SHP77 treated with DMSO at 0.1 percent for 48 hours (cell line): Measurements from ENCODE around the gene GH2.
"Not testable (repeated sequence)": the region's sequence is repeated elsewhere in the genome, so short reads cannot be mapped to it uniquely, and the experiment has no call there.

Experiments used
- DNase-seq: peaks from one replicate; lab custom pipeline; 2025; lab: John Stamatoyannopoulos, UW

Gene GH2

DNA sequence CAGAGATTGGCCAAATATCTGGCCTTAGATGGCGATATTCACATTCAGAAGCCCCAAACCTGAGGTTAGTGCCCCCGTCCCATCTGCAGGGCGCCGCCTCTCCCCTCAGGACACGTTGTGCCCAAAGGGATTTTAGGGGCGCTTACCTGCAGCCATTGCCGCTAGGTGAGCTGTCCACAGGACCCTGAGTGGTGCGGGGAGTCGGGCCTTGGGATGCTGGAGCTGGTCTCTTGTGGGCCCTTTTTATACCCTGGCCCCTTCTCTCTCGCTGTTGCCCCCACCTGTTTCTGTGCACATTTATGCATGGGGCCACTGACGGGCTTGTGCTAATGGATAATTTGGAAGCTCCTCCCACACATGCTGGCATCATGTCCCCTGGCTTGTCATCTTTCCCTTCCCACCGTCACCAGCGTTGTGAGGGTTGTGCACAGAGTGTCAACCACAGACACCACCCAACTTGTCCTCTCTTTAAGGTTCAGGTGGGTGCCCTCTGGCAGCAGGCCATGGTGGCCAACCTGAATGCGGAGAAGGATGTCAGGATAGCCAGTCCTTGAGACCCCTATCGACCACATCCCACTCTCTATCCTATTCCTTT, 29.4 kb upstream of the GH2 start, which contains the start of gene CSHL1:
Gene CSHL1 (minus strand): TSS at position 218 of the 595 bp plus-strand sequence. CDS start 62 bp downstream, at position 156.
- DNase-seq, result no peak

- DNase-seq, result no peak
These were observed 28.4 kb upstream of the GH2 start for GRCh38 chr17:63910096-63910495.

DNA sequence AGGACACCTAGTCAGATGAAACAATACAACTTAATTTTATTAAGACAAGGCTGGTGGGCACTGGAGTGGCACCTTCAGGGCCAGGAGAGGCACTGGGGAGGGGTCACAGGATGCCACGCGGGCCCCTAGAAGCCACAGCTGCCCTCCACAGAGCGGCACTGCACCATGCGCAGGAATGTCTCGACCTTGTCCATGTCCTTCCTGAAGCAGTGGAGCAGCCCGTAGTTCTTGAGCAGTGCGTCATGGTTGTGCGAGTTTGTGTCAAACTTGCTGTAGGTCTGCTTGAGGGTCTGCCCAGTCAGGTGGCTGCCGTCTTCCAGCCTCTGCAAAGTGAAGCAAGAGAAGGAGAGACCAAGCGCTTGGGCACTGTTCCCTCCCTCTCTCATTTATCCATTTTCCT, 27.8 kb upstream of the GH2 start:
- DNase-seq, result not testable (repeated sequence)

DNA sequence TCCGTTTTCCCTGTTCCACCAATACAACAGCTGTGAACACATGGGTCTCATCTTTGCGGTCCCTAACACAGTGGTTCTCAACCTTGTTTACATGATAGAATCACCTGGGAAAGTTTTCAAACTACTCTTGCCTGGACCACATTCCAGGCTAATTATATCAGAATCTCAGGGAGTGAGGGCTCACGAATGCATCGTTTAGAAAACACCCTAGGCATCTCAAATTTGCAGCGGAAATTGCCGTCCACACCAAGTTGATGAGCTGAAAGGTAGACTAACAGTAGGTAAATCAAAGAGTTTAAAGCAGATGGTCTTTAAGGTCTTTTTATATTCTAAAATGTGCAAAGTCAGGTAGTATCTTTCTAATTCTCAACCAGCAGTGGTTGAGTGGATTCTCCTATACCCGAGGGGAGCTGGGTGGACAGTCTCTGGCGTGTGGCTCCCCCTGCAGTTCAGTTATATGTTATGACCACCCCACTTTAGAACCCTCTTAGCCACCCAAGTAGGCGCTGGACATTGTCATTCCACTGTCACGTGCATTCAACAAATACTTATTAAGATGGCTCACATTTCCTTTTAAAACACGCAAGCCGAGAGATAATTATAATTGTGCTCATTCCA, 25.5 kb upstream of the GH2 start:
- DNase-seq, result not testable (repeated sequence)

GRCh38 chr17:63904796-63905195, 23.1 kb upstream of the GH2 start:
- DNase-seq, result not testable (repeated sequence)

GRCh38 chr17:63903787-63904201, 22.1 kb upstream of the GH2 start:
- DNase-seq, result not testable (repeated sequence)

DNA sequence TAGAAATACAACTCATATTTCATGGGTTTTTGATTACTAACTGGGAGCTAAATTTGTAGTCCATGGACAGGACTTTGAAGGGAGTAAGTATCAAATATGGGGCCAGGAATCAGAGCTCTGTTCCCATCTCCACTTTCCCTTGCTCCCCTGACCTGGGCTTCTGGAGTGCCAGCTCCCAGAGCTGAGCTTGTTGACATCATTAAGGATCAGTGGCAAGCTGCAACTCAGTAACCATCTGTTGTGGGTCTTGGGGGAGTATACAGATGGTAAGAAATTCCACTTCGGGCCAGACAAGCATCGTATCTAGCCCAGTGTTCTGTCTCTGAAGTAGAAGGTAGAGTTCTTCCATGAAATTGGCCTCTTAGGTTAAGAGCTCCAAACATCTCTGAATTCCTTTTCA, 20.2 kb upstream of the GH2 start:
- DNase-seq, result not testable (repeated sequence)

DNA sequence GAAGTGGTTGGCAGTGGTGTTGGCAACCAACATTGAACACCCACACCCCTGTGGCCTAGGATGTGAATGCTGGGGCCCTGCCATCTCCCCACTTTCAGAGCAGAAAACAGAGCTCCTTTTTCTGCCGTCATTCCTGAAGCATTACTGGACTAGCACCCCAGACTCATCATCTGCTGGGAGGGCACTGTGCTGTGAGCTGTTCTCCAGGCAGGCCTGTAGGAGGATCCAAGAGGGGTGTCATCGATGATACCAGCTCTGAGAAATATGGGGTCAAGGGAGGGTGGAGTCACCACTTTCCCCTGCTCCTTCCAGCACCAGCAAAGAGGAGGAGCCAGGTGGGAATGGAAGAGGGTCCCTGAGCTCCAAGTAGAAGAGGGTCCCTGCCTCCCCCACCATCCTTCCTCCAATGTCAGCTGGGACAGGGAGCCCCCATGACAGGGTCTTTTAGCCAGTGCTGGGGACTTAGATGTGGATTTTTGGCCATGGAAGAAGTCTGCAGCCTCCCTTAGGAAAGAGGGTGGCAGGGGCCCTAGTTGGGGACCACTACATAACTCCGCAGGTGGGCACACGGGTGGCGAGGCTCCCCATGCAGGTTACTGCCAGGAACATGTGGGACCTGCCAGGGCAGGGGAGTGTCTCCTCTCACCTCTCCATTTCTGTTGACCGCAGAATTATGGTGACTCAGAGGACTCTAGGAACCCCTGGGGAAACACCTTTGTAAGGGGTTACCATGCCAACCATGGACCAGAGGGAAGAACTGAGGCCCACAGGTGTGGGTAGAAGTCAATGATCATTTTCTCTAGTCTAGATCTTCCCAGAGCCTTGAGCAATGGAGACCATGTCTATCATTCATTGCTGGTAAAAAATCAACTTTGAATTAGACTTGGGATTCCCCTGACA, 17.4 kb upstream of the GH2 start:
- DNase-seq, result not testable (repeated sequence)

GRCh38 chr17:63896524-63897354, 15.0 kb upstream of the GH2 start, which contains the start of gene CSH1:
Gene CSH1, minus strand, starts transcription at chr17:63896574. Its CDS starts 63 bp downstream, at chr17:63896511.
- not testable (repeated sequence) for DNase-seq

DNA sequence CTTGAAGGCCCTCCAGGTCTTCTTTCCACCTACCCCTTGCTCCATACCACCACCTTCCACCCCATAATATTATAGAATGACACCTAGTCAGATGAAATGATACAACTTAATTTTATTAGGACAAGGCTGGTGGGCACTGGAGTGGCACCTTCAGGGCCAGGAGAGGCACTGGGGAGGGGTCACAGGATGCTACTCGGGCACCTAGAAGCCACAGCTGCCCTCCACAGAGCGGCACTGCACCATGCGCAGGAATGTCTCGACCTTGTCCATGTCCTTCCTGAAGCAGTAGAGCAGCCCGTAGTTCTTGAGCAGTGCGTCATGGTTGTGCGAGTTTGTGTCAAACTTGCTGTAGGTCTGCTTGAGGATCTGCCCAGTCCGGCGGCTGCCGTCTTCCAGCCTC, 13.1 kb upstream of the GH2 start:
- not testable (repeated sequence) for DNase-seq

GRCh38 chr17:63894021-63894420, 12.3 kb upstream of the GH2 start:
- not testable (repeated sequence) for DNase-seq

- not testable (repeated sequence) for DNase-seq
These were observed 10.7 kb upstream of the GH2 start for GRCh38 chr17:63892316-63893037.

- not testable (repeated sequence) for DNase-seq
These were observed 7.5 kb upstream of the GH2 start for GRCh38 chr17:63889026-63889848.

- not testable (repeated sequence) for DNase-seq
These were observed 3.4 kb upstream of the GH2 start for GRCh38 chr17:63885119-63885518.

DNA sequence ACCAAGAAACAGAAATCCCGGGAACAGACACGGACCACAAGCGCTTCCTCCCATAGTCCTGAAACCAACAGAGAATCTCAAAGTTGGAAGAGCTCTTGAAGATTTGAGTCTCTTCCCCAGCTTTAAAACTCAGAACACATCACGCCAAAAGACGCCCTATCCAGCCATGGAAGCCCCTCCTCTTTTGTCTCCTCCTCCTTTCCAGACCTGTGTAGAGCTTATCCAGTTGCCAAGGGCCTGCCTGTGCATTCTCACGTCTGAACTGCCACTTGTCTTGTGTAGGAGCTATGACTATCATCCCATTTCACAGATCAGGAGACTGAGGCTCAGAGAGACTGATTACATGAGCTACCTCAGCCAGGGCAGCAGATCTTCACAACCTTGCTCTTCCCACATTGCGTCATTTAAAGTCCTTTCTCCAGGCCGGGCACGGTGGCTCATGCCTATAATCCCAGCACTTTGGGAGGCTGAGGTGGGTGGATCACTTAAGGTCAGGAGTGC, 932 bp upstream of the GH2 start:
- DNase-seq, result not testable (repeated sequence)

DNA sequence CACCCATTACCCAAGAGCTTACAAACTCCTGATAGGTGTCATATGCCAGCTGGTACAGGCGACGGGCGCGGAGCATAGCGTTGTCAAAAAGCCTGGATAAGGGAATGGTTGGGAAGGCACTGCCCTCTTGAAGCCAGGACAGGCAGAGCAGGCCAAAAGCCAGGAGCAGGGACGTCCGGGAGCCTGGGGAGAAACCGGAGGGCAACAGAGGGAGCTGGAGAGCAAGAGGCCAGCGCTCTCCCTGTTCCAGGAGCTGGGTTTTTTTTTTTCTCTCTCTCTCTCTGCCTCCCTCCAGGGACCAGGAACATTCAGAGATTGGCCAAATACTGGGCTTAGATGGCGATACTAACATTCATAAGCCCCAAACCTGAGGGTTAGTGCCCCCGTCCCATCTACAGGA, 407 bp downstream of the GH2 start:
- not testable (repeated sequence) for DNase-seq

DNA sequence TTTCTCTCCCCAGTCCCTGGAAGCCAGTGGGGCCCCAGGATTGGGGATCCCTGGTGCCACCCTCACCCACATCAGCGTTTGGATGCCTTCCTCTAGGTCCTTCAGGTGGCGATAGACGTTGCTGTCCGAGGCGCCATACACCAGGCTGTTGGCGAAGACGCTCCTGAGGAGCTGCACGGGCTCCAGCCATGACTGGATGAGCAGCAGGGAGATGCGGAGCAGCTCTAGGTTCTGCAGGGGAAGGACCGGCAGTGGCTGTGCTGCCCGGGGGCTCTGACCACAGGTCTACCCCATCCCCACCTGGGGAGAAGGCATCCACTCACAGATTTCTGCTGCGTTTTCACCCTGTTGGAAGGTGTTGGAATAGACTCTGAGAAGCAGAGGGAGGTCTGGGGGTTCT, 1.0 kb downstream of the GH2 start:
- DNase-seq, result no peak

- DNase-seq, result not testable (repeated sequence)
These were observed 3.3 kb downstream of the GH2 start for GRCh38 chr17:63878413-63878812.

GRCh38 chr17:63874693-63875092, 7.1 kb downstream of the GH2 start:
- not testable (repeated sequence) for DNase-seq
